Gastrocnemius medialis (tissue), 4 donors: Measurements from ENCODE around the gene DAB2IP. TPM values are rescaled to one million over a fixed set of nuclear protein-coding genes. Genes with fewer than 3 reads are reported as not detected.
A peak's percentile ranks its signal among the peaks of the same experiment; 100 is the strongest.

Experiments used
- ATAC-seq, 2 donors: fragments of 150-250 bp; one replicate each; pipeline ENCODE4 v1.9.1; 2016
- DNase-seq, 2 donors: peaks; one replicate each; pipeline ENCODE4 v3.0.0-alpha.2; 2019
- H3K27ac ChIP-seq, 4 donors: fragments of 200-600 bp; sonication (generic); 1 replicate in 1 of 4; 2 replicates in 3 of 4; pipeline ENCODE4 v1.5.1; 2016 to 2018; ENCODE audit warnings: mild to moderate bottlenecking in 2 of 4, moderate library complexity in 1 of 4
- H3K27me3 ChIP-seq, 3 donors: fragments of 200-600 bp; sonication (generic) in 2 of 3; 1 replicate in 1 of 3; 2 replicates in 2 of 3; pipeline versions ENCODE4 v1.5.1 to v1.6.0; 2016 to 2019; ENCODE audit warnings: mild to moderate bottlenecking in 1 of 3, moderate library complexity in 1 of 3
- H3K36me3 ChIP-seq, 2 donors: fragments of 200-600 bp; sonication (generic) in 1 of 2; one replicate each; pipeline ENCODE4 v1.5.1; 2017 to 2018
- H3K4me1 ChIP-seq, 2 donors: fragments of 200-600 bp; sonication (generic) in 1 of 2; one replicate each; pipeline ENCODE4 v1.5.1; 2016 to 2017; ENCODE audit warnings: mild to moderate bottlenecking in 2 of 2
- H3K4me3 ChIP-seq, 4 donors: fragments of 200-600 bp; sonication (generic) in 3 of 4; 1 replicate in 1 of 4; 2 replicates in 3 of 4; pipeline ENCODE4 v1.5.1; 2016 to 2019; ENCODE audit warnings: mild to moderate bottlenecking in 2 of 4
- H3K9me3 ChIP-seq, 3 donors: fragments of 200-600 bp; sonication (generic) in 2 of 3; 1 replicate in 1 of 3; 2 replicates in 2 of 3; pipeline ENCODE4 v1.5.1; 2016 to 2019
- CTCF ChIP-seq, 5 experiments: fragments of 450-650 bp in 3 of 5; fragments of 200-600 bp in 2 of 5; sonication (generic) in 2 of 5; IDR thresholded peaks in 4 of 5; conservative IDR thresholded peaks in 1 of 5; 1 replicate in 4 of 5; 2 replicates in 1 of 5; pipeline ENCODE4 v1.5.1; 2016 to 2019; ENCODE audit warnings: antibody characterized with exemption in 5 of 5, mild to moderate bottlenecking in 3 of 5, moderate library complexity in 3 of 5
- POLR2A ChIP-seq, 2 donors: fragments of 450-650 bp; IDR thresholded peaks; one replicate each; pipeline ENCODE4 v1.6.1; 2017; ENCODE audit warnings: antibody characterized with exemption in 2 of 2, mild to moderate bottlenecking in 2 of 2, moderate library complexity in 2 of 2
- in situ Hi-C, 4 donors: fragments of 200-750 bp; cut with MboI; loops; one replicate each; pipeline versions ENCODE4 v1.15.0 to v1.8.0; 2017; ENCODE audit warnings: low sequenced_read_pairs in 4 of 4
- intact Hi-C: fragments of 100-400 bp; cut with DNase I; formaldehyde crosslinking; loops from one replicate; pipeline ENCODE4 v1.15.1; 2023; ENCODE audit warnings: low total_unique reads
- total RNA-seq, 4 donors: library from RNA; depleted of rRNA; stranded (reverse); fragments of >200 nt; gene quantifications; one replicate each; pipeline versions ENCODE4 v1.1.0 to v1.2.3, GENCODE V29; 2016

The DAB2IP gene
- total RNA-seq, 4 donors from 2014 or later = 22.7 to 68.2 (median 37.4) TPM

GRCh38 chr9:121746866-121747265, 95.4 kb downstream of the DAB2IP start:
- Histone ChIP-seq H3K4me1 (peaks cover 80 to 84% of the 10 kb centered on the region in 2 donors), H3K9me3 (no peaks in the 10 kb centered on the region), H3K27me3 (no peaks in the 10 kb centered on the region), H3K4me3 (no peak overlapping the region), H3K36me3 (no peaks in the 10 kb centered on the region), H3K27ac (peak overlapping the region; percentile 33 to 94 (median 74))
- no peak for TF ChIP-seq CTCF (IDR thresholded peaks at IDR 0.05 in 4 of 5, conservative IDR thresholded peaks at IDR 0.05 in 1 of 5)
- TF ChIP-seq POLR2A (IDR thresholded peaks at IDR 0.05) = no peak
- intact Hi-C loops (loop anchor here (1.0 to 10.0 kb wide), 2 partner anchors 114 to 518 kb away; partner anchors contain the start of genes MRRF and RBM18), in situ Hi-C loops (no loop called here)
- no peak for DNase-seq
- ATAC-seq = no peak

- Histone ChIP-seq H3K4me3 (no peak overlapping the region), H3K9me3 (no peaks in the 10 kb centered on the region), H3K27ac (peak overlapping the region; percentile 65 to 91 (median 74)), H3K36me3 (no peaks in the 10 kb centered on the region), H3K27me3 (no peaks in the 10 kb centered on the region), H3K4me1 (peaks cover 79 to 84% of the 10 kb centered on the region in 2 donors)
- no peak for ATAC-seq
- in situ Hi-C loops (no loop called here), intact Hi-C loops (loop anchor here (10.0 kb wide), 1 partner anchor 517 kb away; the partner anchor contains the start of genes MRRF and RBM18)
- TF ChIP-seq POLR2A (IDR thresholded peaks at IDR 0.05) (no peak), CTCF (IDR thresholded peaks at IDR 0.05 in 4 of 5, conservative IDR thresholded peaks at IDR 0.05 in 1 of 5) (no peak)
- no peak for DNase-seq
Observed at GRCh38 chr9:121748074-121748473, 96.6 kb downstream of the DAB2IP start.

DNA sequence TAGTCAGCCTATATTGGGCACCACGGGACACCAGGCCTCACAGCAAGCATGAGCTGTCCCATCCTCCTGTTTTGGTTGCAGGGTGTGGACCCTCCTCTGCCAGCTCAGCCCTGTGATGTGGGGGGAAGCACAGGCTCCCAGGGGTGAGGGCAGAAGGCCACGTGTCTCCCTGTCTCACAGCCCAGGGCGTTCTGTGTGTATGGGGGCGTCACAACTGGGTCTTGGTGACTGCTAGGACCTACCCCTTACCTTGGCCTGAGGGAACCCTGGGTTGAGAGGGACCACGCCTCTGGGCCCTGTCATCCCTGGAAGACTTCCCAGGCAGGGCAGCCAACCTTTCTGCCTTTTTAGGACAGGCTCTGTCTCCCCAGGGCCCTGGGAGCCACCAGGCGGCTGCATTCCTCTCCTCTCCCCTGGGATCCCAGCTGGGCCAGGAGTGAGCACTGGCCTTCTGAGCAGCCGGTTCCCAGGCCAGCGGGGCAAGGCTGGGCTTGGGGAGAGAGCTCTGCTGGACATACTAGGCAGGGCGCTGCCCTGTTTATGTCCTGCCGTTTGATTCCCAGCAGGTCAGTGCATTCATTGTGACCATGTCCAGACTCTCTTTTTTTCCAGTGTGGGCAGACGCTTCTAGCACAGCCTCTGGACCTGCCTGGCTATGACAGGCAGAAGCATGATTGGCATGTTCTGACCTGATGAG, 97.4 kb downstream of the DAB2IP start:
- Histone ChIP-seq H3K27ac (peak overlapping the region; percentile 65 to 91 (median 74)), H3K4me1 (peaks cover 80 to 86% of the 10 kb centered on the region in 2 donors), H3K9me3 (no peaks in the 10 kb centered on the region), H3K36me3 (no peaks in the 10 kb centered on the region), H3K4me3 (no peak overlapping the region), H3K27me3 (no peaks in the 10 kb centered on the region)
- ATAC-seq (peak; percentile 14 to 31), DNase-seq (peak in 1 of 2 donors; percentile 65)
- TF ChIP-seq CTCF (IDR thresholded peaks at IDR 0.05 in 4 of 5, conservative IDR thresholded peaks at IDR 0.05 in 1 of 5) (peak in 2 of 5 experiments; percentile 12 to 17), POLR2A (IDR thresholded peaks at IDR 0.05) (no peak)
- in situ Hi-C loops (no loop called here), intact Hi-C loops (loop anchor here (10.0 kb wide), 1 partner anchor 516 kb away; the partner anchor contains the start of genes MRRF and RBM18)

GRCh38 chr9:121749614-121750013, 98.2 kb downstream of the DAB2IP start:
- ATAC-seq (no peak), DNase-seq (no peak)
- in situ Hi-C loops = no loop called here
- Histone ChIP-seq H3K27me3 (no peaks in the 10 kb centered on the region), H3K27ac (peak overlapping the region; percentile 65 to 91 (median 74)), H3K4me1 (peaks cover 80 to 88% of the 10 kb centered on the region in 2 donors), H3K9me3 (no peaks in the 10 kb centered on the region), H3K36me3 (no peaks in the 10 kb centered on the region), H3K4me3 (no peak overlapping the region)
- intact Hi-C loops = loop anchor here (10.0 kb wide), 1 partner anchor 515 kb away; the partner anchor contains the start of genes MRRF and RBM18
- no peak for TF ChIP-seq CTCF (IDR thresholded peaks at IDR 0.05 in 4 of 5, conservative IDR thresholded peaks at IDR 0.05 in 1 of 5)
- no peak for TF ChIP-seq POLR2A (IDR thresholded peaks at IDR 0.05)
